Measurements from ENCODE around the gene SLC1A4.

GRCh38 chr2:64996871-64997307 lies 7.7 kb downstream of the SLC1A4 start:
- TF ChIP-seq POLR2AphosphoS5 (IDR thresholded peaks at IDR 0.05; ENCODE audit: low read depth, low read length) (no peak), POLR2A (IDR thresholded peaks at IDR 0.05; ENCODE audit: low read depth, low read length) (no peak), TAF1 (IDR thresholded peaks at IDR 0.05; ENCODE audit: low read depth, low read length) (no peak), SPI1 (IDR thresholded peaks at IDR 0.05; ENCODE audit: low read depth, low read length) (no peak), PAX5 (IDR thresholded peaks at IDR 0.05; ENCODE audit: insufficient read depth, low read length, severe bottlenecking) (no peak), POU2F2 (IDR thresholded peaks at IDR 0.05; ENCODE audit: low read depth, low read length) (no peak)
